ENCODE measurements around the gene UMPS.
"Not testable (repeated sequence)": the region's sequence is repeated elsewhere in the genome, so short reads cannot be mapped to it uniquely, and the experiment has no call there.

Gene UMPS

DNA sequence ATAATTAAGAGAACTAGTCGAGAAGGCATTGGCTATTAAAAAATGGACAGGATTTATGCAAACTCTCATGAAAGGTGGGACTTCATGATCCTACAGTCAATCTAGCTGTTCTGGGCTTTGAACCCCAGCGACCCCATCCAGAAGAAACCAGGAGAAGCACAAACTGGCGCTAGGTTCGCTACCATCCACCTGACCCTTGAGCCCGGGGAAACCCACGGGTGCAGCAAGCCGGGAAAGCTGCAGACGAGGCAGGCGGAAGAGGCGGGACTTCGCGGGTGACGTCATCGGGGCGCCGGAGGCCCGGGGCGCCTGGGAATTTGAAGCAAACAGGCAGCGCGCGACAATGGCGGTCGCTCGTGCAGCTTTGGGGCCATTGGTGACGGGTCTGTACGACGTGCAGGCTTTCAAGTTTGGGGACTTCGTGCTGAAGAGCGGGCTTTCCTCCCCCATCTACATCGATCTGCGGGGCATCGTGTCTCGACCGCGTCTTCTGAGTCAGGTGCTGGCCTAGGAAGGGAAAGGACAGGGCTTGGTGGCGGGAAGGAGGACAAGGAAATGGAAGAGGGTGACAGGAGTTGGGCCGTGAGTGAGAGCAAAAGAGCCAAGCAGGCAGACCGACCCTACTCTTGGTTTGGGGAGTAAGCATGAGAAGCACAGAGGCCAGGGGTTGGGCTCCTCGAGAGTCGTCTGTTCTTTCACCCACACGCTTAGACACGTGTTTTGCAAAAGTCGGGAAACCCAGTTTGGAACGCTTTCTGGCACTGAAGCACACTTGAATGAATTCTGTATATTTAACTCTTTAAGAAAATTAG is at the start of gene UMPS:
UMPS (plus strand) TSS at position 324 of the 812 bp plus-strand sequence; CDS start at position 344, 20 bp downstream.
- peak; percentile 67 for DNase-seq

DNA sequence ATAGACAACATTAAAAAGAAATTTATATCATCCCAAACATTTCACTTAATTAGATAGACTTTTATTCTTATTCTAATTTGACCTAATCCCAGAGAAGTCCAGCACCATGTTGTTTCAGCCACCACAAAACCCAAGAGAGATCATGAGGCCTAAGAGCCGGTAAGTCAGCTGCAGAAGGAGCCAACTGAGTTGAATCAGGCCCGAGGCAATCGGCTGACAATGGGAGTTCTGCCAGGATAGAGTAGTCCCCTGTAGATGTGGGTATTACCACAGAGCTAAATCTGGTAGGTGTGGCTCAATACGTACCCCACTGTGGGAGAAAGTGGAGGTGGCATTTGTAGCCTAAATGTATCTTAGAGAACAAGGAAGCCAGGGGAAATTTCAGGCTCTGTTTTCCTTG is 49.7 kb upstream of the UMPS start:
- DNase-seq, result no peak

DNA sequence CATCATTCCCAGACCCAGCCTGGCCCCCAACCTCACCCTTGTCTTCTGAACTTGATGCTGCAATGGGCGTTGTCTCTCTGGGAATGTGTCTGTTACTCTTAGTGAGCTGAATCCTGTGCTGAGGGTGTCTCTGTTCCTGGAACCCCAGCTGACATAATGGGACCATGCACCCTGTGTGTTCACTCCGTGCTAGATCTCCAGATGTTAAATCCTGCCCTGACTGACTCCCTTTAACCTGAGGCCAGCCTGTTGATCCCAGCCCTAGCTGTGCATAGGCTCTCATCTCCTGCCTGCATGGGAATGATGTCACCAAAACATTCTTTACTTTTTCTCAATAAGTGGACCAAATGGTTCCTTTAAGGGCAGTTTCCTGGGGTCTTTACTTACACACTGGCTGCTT is 48.0 kb upstream of the UMPS start:
- no peak for DNase-seq

DNA sequence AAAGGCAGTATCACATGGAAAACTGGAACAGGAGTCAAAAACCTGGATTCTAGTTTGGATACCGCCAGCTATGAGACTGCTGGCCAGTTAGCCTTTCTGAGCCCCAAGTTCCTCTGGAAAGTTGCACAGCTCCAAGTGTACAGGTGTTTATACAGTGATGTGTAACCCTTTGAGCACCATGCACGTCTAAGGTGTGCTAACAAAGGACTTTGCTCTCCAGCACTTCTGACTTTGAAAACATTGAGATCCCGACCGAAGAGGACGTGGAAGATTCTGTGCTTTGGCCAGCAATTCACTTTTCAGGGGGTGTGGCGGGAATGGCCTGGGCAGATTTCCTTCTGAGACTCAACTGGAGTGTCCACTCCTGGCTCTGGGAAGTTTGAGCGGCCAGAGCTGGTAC is 45.8 kb upstream of the UMPS start:
- no peak for DNase-seq

DNA sequence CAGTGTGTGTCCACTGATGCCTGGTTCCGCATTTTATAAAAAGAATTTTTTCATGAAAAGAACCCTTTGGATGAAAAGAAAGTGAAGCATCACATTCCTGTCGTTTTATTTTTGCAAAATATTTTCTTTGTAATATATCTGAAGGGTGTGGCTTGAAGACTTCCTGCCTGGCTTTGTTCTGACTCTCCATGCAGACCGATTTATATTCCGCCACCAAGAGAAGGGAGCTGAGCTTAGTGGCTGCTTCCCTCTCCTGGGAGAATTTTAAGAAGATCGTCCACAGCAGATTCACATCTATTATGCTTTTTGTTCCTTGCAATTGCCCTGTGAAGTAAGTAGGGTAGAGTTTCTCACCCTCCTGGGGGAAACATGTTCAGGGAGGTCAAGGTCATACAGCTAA is 45.2 kb upstream of the UMPS start:
- DNase-seq, result no peak

DNA sequence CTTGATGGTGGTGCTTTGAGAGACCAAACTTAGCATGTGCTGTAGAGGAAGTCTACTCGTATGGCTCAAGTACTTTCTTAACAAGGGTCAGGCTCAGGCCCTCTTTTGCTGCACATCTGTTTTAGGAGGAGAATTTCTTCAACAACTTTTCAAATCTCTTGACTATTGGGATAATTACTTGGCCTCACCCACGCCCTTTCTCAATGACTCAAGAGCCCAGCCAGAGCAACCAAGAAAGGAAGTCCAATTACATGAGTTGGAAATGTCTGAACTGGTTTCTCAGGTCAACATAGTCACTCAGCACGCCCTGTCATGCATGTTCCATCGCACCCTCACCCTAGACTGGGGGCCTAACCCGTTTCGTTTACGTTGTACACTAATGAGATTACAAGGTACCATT is 44.8 kb upstream of the UMPS start:
- no peak for DNase-seq

DNA sequence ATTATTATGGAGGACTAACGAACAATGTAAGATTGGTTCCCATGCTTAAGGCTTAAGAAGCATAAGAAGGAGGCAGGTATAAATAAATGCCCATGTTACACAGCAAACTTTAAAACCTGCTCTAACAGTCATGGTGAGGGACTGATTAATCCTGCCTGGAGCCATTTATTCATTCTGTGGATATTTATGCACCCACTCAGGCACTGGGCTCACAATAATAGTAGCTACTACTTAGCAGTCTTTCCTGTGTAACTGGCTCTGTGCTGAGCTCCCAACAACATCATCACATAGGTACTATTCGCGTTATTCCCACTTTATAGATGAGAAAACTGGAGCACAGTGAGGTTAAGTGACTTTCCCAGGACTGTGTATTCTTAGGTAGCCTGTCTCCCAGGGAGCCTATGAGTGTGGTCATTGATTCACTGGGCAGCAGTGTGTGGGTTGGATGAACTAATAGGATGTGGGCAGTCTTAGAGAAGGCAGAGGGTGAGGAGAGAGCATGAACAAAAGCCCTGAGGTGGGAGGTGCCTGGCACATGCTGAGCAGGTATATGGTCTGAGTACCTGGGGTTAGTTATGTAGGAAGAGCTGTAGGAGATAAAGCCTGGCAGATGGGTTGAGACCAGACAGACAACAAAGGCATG is 44.1 kb upstream of the UMPS start:
- no peak for DNase-seq

DNA sequence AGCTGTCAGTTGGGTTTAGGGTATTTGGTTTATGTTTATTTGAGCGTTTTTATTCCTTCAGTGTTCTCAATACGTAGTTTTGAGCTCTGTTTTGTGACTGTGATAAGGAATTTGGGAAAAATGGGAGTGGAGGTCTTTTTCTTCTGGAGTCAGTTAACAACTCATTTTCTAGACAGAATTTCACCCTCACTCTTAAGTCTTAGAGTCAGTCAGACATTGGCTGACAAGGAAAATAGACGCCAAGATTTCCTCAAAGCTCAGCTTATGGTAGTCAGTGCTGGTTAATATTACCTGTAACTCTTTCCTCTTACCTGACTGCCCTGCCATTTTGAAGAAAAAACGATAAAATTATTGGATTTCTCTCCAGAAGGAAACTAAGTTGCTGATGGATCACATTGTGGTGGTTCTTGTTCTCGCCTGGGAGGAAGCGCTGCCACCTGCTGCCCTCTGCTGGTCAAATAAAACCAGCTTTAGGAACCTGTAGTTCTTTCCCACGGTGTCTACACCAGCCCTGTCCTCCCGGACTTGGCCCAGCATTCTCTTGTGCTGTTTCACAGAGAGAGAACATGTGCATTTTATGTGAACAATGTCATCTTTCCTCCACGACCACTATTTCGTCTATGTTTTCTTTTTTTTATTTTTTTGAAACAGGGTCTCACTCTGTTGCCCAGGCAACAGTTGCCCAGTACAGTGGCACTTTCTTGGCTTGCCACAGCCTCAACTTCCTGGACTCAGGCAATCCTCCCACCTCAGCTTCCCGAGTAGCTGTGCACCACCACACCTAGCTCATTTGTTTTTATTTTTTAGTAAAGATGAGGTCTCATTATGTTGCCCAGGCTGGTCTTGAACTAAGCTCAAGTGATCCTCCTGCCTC is 41.4 kb upstream of the UMPS start:
- DNase-seq, result peak; percentile 2

DNA sequence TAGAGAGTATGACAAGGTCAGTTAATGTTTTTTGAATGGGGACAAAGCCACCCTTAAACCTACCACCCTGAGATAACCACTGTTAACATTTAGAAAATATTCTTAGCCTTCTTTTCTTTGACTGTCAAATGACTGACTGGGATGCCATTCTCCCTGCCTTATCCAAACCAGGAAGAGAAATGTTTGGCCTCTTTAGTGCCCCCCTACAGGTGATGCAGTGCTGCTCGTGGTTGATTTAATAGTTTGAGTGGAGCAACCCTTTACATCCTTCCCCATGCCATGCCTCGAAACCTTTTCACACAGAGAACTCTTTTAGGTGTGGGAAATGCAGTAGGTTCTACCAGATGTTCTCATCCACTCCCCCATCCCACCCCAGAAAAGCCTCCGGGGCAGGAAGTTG is 38.7 kb upstream of the UMPS start:
- no peak for DNase-seq

DNA sequence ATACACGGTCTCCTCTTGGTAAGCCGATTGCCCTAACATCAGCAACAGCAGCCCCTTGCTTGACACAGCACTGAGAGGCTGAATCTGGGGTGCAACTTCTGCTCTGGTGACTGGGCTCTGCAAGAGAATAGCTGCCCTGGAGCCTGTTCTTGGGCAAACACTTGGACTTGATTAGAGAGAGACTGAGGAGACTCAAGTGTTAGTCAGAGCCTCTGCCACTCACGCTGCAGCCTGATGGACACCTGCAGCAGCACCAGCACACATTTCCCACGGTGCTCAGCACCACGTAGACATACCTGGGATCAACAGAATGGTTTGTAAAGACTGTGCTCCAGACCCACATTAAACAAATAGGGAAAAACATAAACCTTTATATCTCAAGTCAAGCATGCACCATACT is 35.8 kb upstream of the UMPS start:
- DNase-seq, result no peak

DNA sequence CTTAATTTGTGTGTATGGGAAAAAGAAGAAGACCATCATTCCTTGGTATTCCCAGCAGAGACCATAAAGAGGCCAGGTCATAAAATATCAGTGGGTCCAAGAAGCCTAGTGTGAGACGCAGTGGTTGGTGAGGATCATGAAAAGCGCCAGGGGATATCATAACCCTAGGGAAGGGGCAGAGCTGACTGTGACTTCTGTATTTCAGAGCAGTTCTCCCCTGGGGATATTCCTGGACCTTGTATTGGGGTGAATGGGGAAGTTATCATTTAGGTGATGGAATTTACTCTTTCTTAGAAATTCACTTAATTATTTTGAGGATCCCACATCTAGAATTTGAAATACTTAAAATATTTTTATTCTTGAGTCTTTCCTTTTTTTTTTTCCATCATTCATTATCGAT is 34.9 kb upstream of the UMPS start:
- no peak for DNase-seq

DNA sequence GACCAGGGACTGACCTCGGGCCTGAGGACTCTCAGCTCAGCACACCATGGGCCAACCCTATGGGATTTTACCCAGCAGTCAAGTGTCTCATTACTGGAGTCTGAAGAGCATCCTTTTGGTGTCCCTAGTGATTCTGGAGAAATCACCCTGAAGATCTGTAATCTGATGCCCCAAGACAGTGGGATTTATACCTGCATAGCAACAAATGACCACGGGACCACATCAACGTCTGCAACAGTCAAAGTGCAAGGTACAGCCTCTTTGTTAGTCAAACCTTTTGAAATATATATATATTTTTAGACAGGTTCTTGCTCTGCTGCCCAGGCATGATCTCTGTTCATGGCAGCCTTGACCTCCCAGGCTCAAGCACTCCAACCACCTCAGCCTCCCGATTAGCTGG is 34.2 kb upstream of the UMPS start:
- no peak for DNase-seq

DNA sequence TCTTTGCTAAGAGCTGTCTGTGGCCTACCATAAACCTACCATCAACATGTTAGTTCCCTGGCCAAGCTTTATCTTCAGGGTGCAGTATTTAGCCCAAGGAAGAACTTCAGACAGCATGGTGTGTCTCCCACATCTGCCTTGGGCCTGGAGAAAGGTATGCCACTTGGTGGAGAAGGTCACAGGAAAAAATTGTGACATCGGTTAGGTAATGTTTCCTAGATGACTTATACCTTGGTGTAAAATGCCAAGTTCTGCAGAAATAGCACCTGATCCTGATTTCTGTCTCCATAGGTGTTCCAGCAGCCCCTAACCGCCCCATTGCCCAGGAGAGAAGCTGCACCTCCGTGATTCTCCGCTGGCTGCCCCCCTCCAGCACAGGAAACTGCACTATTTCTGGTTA is 33.0 kb upstream of the UMPS start:
- no peak for DNase-seq

DNA sequence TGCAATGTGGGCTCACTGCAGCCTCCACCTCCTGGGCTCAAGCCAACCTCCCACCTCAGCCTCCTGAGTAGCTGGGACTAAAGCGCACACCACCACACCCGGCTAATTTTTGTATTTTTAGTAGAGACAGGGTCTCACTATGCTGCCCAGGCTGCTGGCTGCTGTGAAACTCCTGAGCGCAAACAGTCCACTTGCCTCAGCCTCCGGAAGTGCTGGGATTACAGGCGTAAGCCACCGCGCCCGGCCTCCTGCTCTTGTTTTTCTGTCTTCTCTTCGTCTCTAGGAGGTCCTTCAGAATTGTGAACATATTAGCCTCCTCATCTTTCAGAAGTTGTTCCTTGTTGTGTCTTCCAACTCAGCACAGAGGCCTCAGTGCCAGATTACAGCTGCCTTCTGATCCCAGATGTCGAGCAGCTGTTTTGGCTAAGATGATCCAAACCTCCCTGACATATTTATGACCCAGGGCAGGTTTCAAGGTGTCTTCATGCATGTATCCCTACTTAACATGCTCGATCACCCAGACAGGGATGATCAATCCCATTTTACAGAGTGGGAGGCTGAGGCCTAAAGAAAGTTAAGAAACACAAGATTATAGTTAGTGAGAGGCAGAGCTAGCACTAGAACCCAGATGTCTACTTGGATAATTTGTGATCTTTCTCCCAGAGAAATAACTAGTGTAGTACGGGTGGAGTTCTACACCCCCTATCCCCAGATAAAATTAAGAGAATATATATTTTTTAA is 32.1 kb upstream of the UMPS start:
- DNase-seq, result no peak

DNA sequence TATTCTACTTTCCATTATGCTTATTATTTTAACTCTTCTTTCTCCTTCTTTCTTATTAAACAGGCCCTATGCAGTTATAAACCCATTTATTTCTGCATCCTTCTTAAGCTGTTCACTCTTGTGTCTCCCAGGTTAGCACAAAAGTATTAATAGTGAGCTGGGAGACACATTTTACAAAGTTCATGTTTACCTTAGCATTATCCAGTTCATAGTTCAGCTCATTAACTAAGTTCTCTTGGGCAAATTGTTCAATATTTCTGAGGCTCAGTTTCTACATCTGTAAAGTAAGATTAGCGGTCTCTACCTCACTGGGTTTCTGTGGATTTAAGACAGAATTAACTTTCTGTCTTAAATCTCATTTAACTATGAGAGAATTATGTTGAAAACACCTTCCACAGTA is 31.2 kb upstream of the UMPS start:
- no peak for DNase-seq

DNA sequence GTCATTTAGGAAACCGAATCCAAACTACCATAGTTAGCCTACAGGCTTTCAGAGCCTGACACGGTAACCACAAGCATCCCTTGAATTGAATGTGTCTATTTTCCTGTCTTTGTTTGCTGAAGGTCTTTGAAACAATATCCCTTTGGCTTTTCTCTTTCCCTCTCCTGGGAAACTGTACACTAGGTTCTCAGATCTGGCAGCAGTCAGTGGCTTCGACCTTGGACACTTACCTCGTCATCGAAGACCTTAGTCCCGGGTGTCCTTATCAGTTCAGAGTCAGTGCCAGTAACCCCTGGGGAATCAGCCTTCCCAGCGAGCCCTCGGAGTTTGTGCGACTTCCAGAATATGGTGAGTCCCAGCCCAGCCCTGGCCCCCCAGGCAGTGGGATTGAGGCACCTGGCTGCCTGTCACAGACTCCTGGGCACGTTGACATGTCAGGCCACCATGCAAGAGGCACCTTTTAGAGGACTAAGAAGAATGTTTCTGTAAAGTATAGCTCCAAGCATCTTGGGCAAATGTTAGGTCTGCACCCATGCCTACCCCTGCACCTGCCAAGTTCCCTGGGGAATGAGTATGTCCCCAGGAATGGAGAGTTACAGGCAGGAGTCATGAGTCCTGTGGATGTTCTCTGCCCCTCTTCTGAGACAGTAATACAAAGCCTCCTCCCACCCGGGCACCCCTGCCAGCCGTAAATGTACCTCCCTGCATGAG is 30.4 kb upstream of the UMPS start:
- no peak for DNase-seq

DNA sequence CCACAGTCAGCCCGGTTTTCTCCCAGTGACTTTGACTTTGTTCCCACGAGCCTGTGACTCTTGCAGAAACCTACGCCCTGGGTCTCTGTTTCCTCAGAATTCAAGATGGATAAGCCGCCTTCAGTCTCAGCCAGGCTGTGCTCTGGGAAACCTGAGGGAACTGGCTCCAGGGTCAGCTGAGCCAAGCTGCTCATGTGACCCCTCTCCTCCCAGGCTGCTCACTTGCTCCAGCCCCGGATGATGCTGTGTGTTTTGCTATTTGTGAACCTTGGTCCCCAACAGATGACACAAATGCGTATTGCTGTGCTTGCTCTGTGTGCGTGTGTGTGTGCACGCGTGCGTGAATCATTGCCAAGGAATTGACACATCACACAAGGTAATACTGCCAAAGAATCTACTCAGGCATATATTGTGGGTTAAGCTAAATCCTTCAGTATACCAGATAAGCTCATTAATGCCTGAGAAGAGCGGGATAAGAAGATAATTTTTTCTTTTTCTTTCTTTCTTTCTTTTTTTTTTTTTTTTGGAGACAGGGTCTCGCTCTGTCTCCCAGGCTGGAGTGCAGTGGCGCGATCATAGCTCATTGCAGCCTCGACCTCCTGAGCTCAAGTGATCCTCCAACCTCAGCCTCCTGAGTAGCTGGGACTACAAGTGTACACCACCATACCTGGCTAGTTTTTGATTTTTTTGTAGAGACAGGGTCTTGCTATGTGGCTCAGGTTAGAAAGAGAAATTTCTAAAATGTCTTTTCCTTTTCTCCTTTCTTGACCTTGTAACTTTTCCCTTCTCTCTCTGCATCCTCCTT is 29.2 kb upstream of the UMPS start:
- no peak for DNase-seq

DNA sequence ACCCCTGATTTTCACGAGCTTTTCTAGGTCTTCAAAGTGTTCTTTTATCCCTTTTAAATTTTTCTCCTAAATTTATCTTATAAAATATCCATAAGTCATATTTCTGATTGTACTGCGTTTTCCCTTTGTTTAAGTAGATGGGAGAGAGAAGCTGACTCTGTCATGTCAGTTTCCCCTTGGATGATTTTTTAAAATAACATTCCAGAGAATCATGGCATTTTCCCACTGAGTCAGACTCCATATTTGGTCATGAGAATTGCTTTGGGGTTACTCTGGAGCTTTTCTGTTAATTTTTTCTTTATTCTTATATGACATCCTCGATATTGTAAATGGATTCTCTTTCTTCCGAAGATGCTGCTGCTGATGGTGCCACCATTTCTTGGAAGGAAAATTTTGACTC is 28.6 kb upstream of the UMPS start:
- DNase-seq, result no peak

DNA sequence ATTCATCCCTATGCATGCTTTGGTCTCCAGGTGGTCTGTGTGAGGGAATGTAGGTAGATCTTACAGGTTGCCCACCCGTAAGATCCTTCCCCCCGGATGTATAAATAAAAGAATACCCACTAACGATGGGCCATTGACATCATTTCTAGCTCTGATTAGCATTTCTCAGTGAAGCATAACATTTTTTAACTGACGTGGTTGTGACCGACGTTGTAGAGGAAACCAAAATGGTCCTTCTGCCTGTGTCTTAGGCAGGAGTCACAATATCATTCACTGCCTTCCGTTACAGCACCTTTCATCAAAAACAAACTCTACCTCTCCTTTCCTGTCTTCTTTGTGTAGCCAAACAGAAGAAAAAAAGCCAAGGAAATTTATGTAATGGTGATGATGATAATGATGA is 27.3 kb upstream of the UMPS start:
- no peak for DNase-seq

DNA sequence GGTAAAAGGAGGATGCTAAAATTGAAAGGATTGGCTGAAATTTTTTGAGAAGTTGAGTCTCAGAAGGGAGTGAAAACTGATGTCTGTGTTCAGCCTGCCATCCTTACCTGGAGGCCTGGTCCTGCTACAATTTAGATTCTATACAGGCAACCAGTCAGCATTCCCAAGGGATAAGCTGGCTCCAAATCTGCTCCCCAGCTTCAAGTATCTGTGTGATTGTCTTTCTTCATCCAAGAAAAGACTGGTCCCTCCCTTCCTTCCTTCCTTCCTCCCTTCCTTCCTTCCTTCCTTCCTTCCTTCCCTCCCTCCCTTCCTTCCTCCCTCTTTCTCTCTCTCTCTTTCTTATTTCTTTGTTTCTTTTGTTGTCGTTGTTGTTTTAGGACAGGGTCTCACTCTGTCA is 24.7 kb upstream of the UMPS start:
- DNase-seq, result no peak

DNA sequence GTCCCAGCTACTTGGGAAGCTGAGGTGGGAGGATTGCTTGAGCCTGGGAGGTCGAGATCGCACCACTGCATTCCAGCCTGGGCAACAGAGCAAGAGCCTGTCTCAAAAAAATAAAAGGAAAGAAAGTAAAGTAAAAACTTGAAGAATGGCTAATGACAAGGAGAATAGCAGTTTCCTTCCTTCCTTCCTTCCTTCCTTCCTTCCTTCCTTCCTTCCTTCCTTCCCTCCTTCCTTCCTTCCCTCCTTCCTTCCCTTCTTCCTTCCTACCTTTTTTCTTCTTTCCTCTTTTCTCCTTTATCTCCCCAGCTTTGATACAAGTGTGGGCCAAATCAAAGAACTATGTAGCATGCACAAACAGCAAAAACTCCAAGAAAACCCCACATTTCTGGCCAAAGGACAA is 23.0 kb upstream of the UMPS start:
- not testable (repeated sequence) for DNase-seq

DNA sequence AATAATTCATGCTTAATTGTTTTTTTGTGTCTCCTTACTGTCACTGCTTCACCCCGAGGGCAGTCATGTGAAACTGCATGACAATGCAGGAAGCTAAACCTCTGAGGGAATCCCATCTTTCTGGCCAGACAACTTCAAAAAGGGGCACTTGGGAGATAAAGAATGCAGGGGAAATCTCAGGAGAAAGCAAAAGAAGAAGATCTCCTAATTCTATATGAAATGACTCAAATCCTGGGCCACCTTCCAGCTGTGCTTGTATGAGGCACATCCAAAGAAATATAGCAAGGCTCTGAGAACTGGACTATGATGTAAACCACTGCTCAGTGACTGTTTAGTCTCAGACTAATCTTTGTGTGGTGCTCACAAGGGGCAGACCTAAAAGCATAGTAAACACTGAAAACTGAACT is 22.6 kb upstream of the UMPS start:
- no peak for DNase-seq

Measured in GF-D8 (cell line).